Natural killer cell (primary cell): ENCODE results near the gene OS9. TPM values are rescaled to one million over a fixed set of nuclear protein-coding genes. Genes with fewer than 3 reads are reported as not detected.
A peak's percentile ranks its signal among the peaks of the same experiment; 100 is the strongest.
"Not testable (repeated sequence)": the region's sequence is repeated elsewhere in the genome, so short reads cannot be mapped to it uniquely, and the experiment has no call there.

ENCODE experiments used
- ATAC-seq, 3 donors: fragments of 150-1000 bp in 2 of 3; fragments of 200-7000 bp in 1 of 3; cut with Tn5 transposase; 1 replicate in 1 of 3; 2 replicates in 2 of 3; pipeline ENCODE4 v1.10.0; 2021; ENCODE audit warnings: mild to moderate bottlenecking in 2 of 3, moderate library complexity in 2 of 3
- DNase-seq, 2 donors: peaks; one replicate each; pipeline versions ENCODE4 v3.0.0 to v3.0.0-alpha.2; 2013 to 2021; ENCODE audit warnings: mixed read lengths in 1 of 2
- H3K27ac ChIP-seq: one replicate; pipeline ENCODE4 v1.5.1; 2013; ENCODE audit warnings: mild to moderate bottlenecking, low read length
- H3K27me3 ChIP-seq: one replicate; pipeline ENCODE4 v1.6.1; 2013; ENCODE audit warnings: low read length; ENCODE audit not compliant: control insufficient read depth, insufficient read depth
- H3K36me3 ChIP-seq: one replicate; pipeline ENCODE4 v1.6.1; 2013; ENCODE audit warnings: low read length; ENCODE audit not compliant: control insufficient read depth, insufficient read depth
- H3K4me1 ChIP-seq: one replicate; pipeline ENCODE4 v1.6.1; 2013; ENCODE audit warnings: low read length; ENCODE audit not compliant: control insufficient read depth, insufficient read depth
- H3K4me3 ChIP-seq: one replicate; pipeline ENCODE4 v1.5.1; 2013; ENCODE audit warnings: low read length
- H3K9me3 ChIP-seq: one replicate; pipeline ENCODE4 v1.6.1; 2013; ENCODE audit warnings: low read length; ENCODE audit not compliant: control insufficient read depth, insufficient read depth
- H3K27ac Mint-ChIP-seq, 2 donors: one replicate each; pipeline ENCODE4 v1.8.0; 2022; ENCODE audit warnings: mild to moderate bottlenecking in 2 of 2, mixed read lengths in 2 of 2, moderate library complexity in 1 of 2
- H3K27me3 Mint-ChIP-seq, 2 donors: one replicate each; pipeline ENCODE4 v1.8.0; 2022; ENCODE audit warnings: low read depth in 2 of 2, mixed read lengths in 2 of 2
- H3K36me3 Mint-ChIP-seq: one replicate; pipeline ENCODE4 v1.8.0; 2022; ENCODE audit warnings: mixed read lengths
- H3K4me1 Mint-ChIP-seq, 2 donors: one replicate each; pipeline ENCODE4 v1.8.0; 2022; ENCODE audit warnings: mixed read lengths in 2 of 2
- H3K4me3 Mint-ChIP-seq: one replicate; pipeline ENCODE4 v1.8.0; 2022; ENCODE audit warnings: mild to moderate bottlenecking, moderate library complexity, mixed read lengths
- H3K9me3 Mint-ChIP-seq, 2 donors: one replicate each; pipeline ENCODE4 v1.8.0; 2022; ENCODE audit warnings: mixed read lengths in 2 of 2
- CTCF ChIP-seq: fragments of 200-600 bp; IDR thresholded peaks from one replicate; pipeline ENCODE4 v1.8.0; 2022; ENCODE audit warnings: antibody characterized with exemption
- WGBS: methylation state at CpG from one replicate; pipeline ENCODE4 v1.1.7; 2013; ENCODE audit warnings: missing lambda C conversion rate; ENCODE audit not compliant: insufficient coverage; 5-methylcytosine and 5-hydroxymethylcytosine counted together
- intact Hi-C: fragments of 100-400 bp; cut with micrococcal nuclease; formaldehyde crosslinking; loops from one replicate; pipeline ENCODE4 v1.14.2; 2022
- total RNA-seq, 4 donors: library from RNA; stranded (reverse); fragments of 120-200 nt in 1 of 4; gene quantifications; one replicate each; pipeline versions ENCODE4 v1.2.3 to v1.2.4, GENCODE V29; 2013 to 2022

Gene OS9
- total RNA-seq, 3 donors from 2014 or later (not counting 1 experiment from before 2014, with no cell fraction given): 185 to 221 (median 198) TPM

DNA sequence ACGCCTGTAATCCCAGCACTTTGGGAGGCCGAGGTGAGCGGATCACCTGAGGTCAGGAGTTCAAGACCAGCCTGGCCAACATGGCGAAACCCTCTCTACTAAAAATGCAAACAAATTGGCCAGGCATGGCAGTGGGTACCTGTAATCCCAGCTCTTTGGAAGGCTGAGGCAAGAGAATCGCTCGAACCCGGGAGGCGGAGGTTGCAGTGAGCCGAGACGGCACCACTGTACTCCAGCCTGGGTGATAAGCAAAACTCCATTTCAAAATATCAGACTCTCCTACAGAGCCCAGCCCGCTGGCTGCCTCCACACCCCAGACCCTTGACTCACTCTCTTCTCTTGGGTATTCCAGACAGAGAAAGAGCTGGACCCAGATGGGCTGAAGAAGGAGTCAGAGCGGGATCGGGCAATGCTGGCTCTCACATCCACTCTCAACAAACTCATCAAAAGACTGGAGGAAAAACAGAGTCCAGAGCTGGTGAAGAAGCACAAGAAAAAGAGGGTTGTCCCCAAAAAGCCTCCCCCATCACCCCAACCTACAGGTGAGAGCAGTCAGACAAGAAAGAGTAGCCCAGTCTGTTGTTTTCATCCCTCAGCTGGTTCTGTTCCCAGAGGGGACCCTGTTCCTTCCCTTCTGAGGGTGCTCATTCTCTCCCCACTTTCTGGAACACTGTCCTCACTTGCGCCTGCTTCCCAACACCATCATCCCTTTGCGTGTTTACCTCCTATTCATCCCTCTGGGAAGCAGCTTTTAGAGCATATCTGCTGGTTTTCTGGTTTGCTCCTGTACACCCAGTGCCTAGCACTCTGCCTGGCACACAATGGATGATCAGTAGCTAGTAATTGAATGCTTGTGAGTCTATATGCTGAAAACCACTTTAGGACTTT lies 25.0 kb downstream of the OS9 start:
- H3K9me3 Mint-ChIP-seq: no peaks in the 10 kb centered on the region
- no peak for TF ChIP-seq CTCF
- no peak overlapping the region for H3K27ac ChIP-seq
- H3K36me3 ChIP-seq: peaks cover 67% of the 10 kb centered on the region
- H3K27ac Mint-ChIP-seq: peak overlapping the region; percentile 4 to 69
- H3K4me3 ChIP-seq: no peak overlapping the region
- 97% methylated on average over 15 of the region's 15 CpGs for WGBS
- no peak for DNase-seq
- peaks cover 6 to 8% of the 10 kb centered on the region in 2 donors for H3K4me1 Mint-ChIP-seq
- no peaks in the 10 kb centered on the region for H3K27me3 ChIP-seq
- H3K27me3 Mint-ChIP-seq: no peaks in the 10 kb centered on the region
- no peak for ATAC-seq
- no peaks in the 10 kb centered on the region for H3K9me3 ChIP-seq
- H3K4me1 ChIP-seq: no peaks in the 10 kb centered on the region
- intact Hi-C loops: no loop called here
- peaks cover 9% of the 10 kb centered on the region for H3K36me3 Mint-ChIP-seq
- H3K4me3 Mint-ChIP-seq: no peak overlapping the region

GRCh38 chr12:57719777-57720605 lies 26.1 kb downstream of the OS9 start:
- Mint-ChIP-seq H3K27ac (peak overlapping the region; percentile 4 to 69), H3K27me3 (no peaks in the 10 kb centered on the region), H3K4me1 (peaks cover 12 to 16% of the 10 kb centered on the region in 2 donors), H3K36me3 (peaks cover 9% of the 10 kb centered on the region), H3K4me3 (no peak overlapping the region), H3K9me3 (no peaks in the 10 kb centered on the region)
- no peak for ATAC-seq
- Histone ChIP-seq H3K4me3 (no peak overlapping the region), H3K9me3 (no peaks in the 10 kb centered on the region), H3K27ac (no peak overlapping the region), H3K36me3 (peaks cover 63% of the 10 kb centered on the region), H3K4me1 (peaks cover 3% of the 10 kb centered on the region), H3K27me3 (no peaks in the 10 kb centered on the region)
- no peak for DNase-seq
- TF ChIP-seq CTCF: no peak
- 94% methylated on average over 20 of the region's 20 CpGs for WGBS
- intact Hi-C loops: no loop called here

DNA sequence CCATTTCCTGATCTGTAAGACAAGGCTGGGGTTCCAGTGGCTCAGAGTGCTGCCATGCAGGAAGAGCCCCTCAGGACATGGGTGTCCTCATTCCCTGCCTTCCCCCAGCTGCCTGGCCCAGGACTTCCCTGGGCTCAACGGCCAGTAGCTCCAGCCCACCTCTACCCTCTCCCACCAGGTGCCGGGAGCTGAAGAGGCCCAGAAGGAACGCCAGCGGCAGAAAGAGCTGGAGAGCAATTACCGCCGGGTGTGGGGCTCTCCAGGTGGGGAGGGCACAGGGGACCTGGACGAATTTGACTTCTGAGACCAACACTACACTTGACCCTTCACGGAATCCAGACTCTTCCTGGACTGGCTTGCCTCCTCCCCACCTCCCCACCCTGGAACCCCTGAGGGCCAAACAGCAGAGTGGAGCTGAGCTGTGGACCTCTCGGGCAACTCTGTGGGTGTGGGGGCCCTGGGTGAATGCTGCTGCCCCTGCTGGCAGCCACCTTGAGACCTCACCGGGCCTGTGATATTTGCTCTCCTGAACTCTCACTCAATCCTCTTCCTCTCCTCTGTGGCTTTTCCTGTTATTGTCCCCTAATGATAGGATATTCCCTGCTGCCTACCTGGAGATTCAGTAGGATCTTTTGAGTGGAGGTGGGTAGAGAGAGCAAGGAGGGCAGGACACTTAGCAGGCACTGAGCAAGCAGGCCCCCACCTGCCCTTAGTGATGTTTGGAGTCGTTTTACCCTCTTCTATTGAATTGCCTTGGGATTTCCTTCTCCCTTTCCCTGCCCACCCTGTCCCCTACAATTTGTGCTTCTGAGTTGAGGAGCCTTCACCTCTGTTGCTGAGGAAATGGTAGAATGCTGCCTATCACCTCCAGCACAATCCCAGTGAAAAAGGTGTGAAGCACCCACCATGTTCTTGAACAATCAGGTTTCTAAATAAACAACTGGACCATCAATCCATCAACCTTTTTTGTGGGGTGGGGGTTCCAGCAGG lies 27.0 kb downstream of the OS9 start:
- no peak for TF ChIP-seq CTCF
- Histone ChIP-seq H3K4me1 (peaks cover 6% of the 10 kb centered on the region), H3K4me3 (no peak overlapping the region), H3K27ac (no peak overlapping the region), H3K36me3 (peaks cover 59% of the 10 kb centered on the region), H3K9me3 (no peaks in the 10 kb centered on the region), H3K27me3 (no peaks in the 10 kb centered on the region)
- no peaks in the 10 kb centered on the region for H3K27me3 Mint-ChIP-seq
- DNase-seq: no peak
- WGBS: 95% methylated on average over 11 of the region's 11 CpGs
- peaks cover 15 to 17% of the 10 kb centered on the region in 2 donors for H3K4me1 Mint-ChIP-seq
- H3K36me3 Mint-ChIP-seq: peaks cover 9% of the 10 kb centered on the region
- no peak for ATAC-seq
- H3K27ac Mint-ChIP-seq: peak overlapping the region; percentile 61 to 69
- H3K9me3 Mint-ChIP-seq: no peaks in the 10 kb centered on the region
- H3K4me3 Mint-ChIP-seq: no peak overlapping the region
- intact Hi-C loops: no loop called here

DNA sequence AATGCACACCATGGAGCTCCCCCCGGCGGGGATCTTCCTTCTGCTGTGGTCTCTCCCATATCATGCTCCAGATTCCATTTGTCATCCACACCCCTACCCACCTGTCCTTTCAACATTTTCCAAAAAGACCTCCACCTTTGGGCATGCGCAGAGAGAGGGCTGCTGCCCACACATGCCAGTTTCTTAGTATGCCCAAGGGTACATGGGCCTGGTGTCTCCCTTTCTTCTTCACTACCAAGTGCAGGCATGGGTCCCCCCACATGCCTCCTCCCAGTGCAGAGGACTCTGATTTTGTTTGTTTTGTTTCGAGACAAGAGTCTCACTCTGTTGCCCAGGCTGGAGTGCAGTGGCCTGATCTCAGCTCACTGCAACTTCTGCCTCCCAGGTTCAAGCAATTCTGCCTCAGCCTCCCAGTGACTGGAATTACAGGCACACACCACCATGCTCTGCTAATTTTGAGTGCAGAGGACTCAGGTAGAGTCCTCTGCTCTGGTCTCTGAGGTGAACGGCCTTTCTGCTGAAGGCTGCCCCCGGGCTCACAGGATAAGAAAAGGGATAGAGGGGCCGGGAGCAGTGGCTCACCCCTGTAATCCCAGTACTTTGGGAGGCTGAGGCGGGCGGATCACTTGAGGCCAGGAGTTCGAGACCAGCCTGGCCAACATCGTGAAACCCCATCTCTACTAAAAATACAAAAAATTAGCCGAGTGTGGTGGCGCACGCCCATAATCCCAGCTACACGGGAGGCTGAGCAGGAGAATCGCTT lies 28.1 kb downstream of the OS9 start:
- H3K4me3 ChIP-seq, intact Hi-C loops, H3K27me3 Mint-ChIP-seq, H3K4me1 ChIP-seq, H3K27me3 ChIP-seq, ATAC-seq, H3K27ac ChIP-seq, H3K9me3 Mint-ChIP-seq, H3K9me3 ChIP-seq, H3K36me3 Mint-ChIP-seq, H3K4me3 Mint-ChIP-seq, DNase-seq: not testable (repeated sequence)
- peak overlapping the region; percentile 18 to 61 for H3K27ac Mint-ChIP-seq
- peaks cover 17 to 19% of the 10 kb centered on the region in 2 donors for H3K4me1 Mint-ChIP-seq
- WGBS: 97% methylated on average over 16 of the region's 16 CpGs
- peaks cover 55% of the 10 kb centered on the region for H3K36me3 ChIP-seq
